Measurements from ENCODE around the gene BMP15.

DNA sequence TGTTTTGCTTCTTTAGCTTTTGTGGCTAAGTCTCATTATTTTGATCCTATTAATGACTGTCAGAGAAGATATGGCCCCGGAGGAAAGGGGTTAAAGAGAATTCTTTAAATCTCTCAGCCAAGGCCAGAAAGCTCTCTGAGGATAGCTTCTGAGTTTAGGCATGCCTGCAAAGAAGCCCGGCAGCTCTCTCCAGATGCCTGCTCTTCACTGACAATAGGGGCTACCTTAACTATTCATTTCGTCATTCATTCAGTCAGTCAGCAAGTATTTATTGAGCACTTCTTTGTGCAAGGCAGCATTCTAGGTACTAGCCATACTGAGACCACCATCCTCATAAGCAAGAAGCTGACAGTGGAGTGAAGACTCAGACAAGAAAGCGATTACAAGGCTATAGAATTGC lies 34.0 kb upstream of the BMP15 start:
- no peak for TF ChIP-seq EP300 (IDR thresholded peaks at IDR 0.05; ENCODE audit: low read depth)
- TF ChIP-seq, protein P1, sequence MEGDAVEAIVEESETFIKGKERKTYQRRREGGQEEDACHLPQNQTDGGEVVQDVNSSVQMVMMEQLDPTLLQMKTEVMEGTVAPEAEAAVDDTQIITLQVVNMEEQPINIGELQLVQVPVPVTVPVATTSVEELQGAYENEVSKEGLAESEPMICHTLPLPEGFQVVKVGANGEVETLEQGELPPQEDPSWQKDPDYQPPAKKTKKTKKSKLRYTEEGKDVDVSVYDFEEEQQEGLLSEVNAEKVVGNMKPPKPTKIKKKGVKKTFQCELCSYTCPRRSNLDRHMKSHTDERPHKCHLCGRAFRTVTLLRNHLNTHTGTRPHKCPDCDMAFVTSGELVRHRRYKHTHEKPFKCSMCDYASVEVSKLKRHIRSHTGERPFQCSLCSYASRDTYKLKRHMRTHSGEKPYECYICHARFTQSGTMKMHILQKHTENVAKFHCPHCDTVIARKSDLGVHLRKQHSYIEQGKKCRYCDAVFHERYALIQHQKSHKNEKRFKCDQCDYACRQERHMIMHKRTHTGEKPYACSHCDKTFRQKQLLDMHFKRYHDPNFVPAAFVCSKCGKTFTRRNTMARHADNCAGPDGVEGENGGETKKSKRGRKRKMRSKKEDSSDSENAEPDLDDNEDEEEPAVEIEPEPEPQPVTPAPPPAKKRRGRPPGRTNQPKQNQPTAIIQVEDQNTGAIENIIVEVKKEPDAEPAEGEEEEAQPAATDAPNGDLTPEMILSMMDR (IDR thresholded peaks at IDR 0.05) = no peak
- TF ChIP-seq POLR2A (IDR thresholded peaks at IDR 0.05) = no peak
- TF ChIP-seq POLR2AphosphoS5 (IDR thresholded peaks at IDR 0.05) = no peak
